HEK293T (cell line): ENCODE data around the gene PCNX3.
"Not testable (repeated sequence)": the region's sequence is repeated elsewhere in the genome, so short reads cannot be mapped to it uniquely, and the experiment has no call there.

Experiments
- CTCF ChIA-PET: fragments of 350-600 bp; formaldehyde crosslinking; extraction: SDS; loops from one replicate; lab custom pipeline; 2021; ENCODE audit warnings: antibody characterized with exemption, inconsistent platforms; lab: Yijun Ruan, JAX
- POLR2A ChIA-PET: fragments of 350-600 bp; formaldehyde crosslinking; extraction: SDS; loops from one replicate; lab custom pipeline; 2020; ENCODE audit warnings: antibody characterized with exemption, inconsistent platforms; lab: Yijun Ruan, JAX
- DNase-seq: peaks from one replicate; pipeline ENCODE4 v3.0.0; 2012; ENCODE audit warnings: mixed read lengths; ENCODE audit errors: extremely low spot score
- ARNT ChIP-seq: fragments of 450-650 bp; IDR thresholded peaks from 2 replicates; pipeline ENCODE4 v1.6.1; 2017; ENCODE audit warnings: mild to moderate bottlenecking
- BHLHE40 ChIP-seq: fragments of 450-650 bp; IDR thresholded peaks from 2 replicates; pipeline ENCODE4 v1.6.1; 2016; ENCODE audit warnings: mild to moderate bottlenecking, moderate library complexity, borderline replicate concordance
- CTBP1 ChIP-seq: fragments of 450-650 bp; IDR thresholded peaks from 2 replicates; pipeline ENCODE4 v1.6.1; 2016; ENCODE audit warnings: borderline replicate concordance
- ELF4 ChIP-seq: fragments of 450-650 bp; IDR thresholded peaks from 2 replicates; pipeline ENCODE4 v1.6.1; 2017; ENCODE audit warnings: antibody characterized with exemption
- FOXA1 ChIP-seq: fragments of 450-650 bp; IDR thresholded peaks from 2 replicates; pipeline ENCODE4 v1.6.1; 2016; ENCODE audit warnings: mild to moderate bottlenecking
- FOXK2 ChIP-seq: fragments of 450-650 bp; IDR thresholded peaks from 2 replicates; pipeline ENCODE4 v1.6.1; 2016; ENCODE audit warnings: mild to moderate bottlenecking
- FOXM1 ChIP-seq: fragments of 450-650 bp; IDR thresholded peaks from 2 replicates; pipeline ENCODE4 v1.6.1; 2017; ENCODE audit warnings: mild to moderate bottlenecking, borderline replicate concordance
- HDGF ChIP-seq: fragments of 450-650 bp; IDR thresholded peaks from 2 replicates; pipeline ENCODE4 v1.6.1; 2017; ENCODE audit warnings: antibody characterized with exemption, borderline replicate concordance
- L3MBTL2 ChIP-seq: fragments of 450-650 bp; conservative IDR thresholded peaks from 2 replicates; pipeline ENCODE4 v1.6.1; 2016; ENCODE audit warnings: mild to moderate bottlenecking
- LEF1 ChIP-seq: fragments of 450-650 bp; IDR thresholded peaks from 2 replicates; pipeline ENCODE4 v1.6.1; 2017; ENCODE audit warnings: mild to moderate bottlenecking, borderline replicate concordance
- NFRKB ChIP-seq: fragments of 450-650 bp; IDR thresholded peaks from 2 replicates; pipeline ENCODE4 v1.6.1; 2016; ENCODE audit warnings: mild to moderate bottlenecking, moderate library complexity
- SP1 ChIP-seq: fragments of 450-650 bp; IDR thresholded peaks from 2 replicates; pipeline ENCODE4 v1.6.1; 2017
- SUZ12 ChIP-seq: fragments of 450-650 bp; IDR thresholded peaks from 2 replicates; pipeline ENCODE4 v1.6.1; 2016; ENCODE audit warnings: mild to moderate bottlenecking
- TARDBP ChIP-seq: fragments of 450-650 bp; IDR thresholded peaks from 2 replicates; pipeline ENCODE4 v1.6.1; 2016
- ZNF384 ChIP-seq: fragments of 450-650 bp; IDR thresholded peaks from 2 replicates; pipeline ENCODE4 v1.6.1; 2016
- TF ChIP-seq, protein P1 (sequence below): fragments of 450-650 bp; IDR thresholded peaks from 2 replicates; pipeline ENCODE4 v1.6.1; 2016

The PCNX3 gene

DNA sequence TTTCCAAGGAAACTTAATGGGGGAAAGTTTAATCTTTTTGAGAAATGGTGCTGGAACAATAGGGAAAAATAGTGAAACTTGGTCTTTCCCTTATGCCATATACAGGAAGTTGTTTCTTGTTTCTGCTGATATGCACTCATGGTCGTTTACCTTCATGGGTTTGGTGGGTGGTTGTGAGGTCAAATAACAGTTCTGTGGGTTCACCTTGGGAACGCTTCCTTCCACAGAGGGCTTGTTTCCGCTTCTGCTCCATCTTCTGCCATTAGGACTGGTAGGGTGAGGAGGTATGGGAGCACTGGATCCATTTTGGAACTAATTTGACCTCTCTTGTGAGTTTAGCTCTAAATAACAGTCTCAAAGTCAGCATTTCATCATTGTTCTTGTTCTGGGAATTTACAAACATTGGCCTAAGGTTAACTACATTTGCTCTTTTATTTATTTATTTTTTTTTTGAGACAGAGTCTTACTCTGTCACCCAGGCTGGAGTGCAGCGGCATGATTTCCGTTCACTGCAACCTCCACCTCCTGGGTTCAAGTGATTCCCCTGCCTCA lies 64.7 kb downstream of the PCNX3 start:
- CTCF ChIA-PET = no interaction called here
- POLR2A ChIA-PET = interaction anchor here (1.6 kb wide), 1 partner anchor 17 kb away, joined by 6 read pairs; the partner anchor contains the start of gene RELA
- TF ChIP-seq ARNT (no peak), SP1 (no peak), ZNF384 (no peak), SUZ12 (no peak), L3MBTL2 (no peak), FOXM1 (no peak), LEF1 (no peak), FOXA1 (no peak), FOXK2 (no peak), TARDBP (no peak), CTBP1 (no peak), NFRKB (no peak), HDGF (no peak), BHLHE40 (no peak), ELF4 (no peak)
- TF ChIP-seq, protein P1, sequence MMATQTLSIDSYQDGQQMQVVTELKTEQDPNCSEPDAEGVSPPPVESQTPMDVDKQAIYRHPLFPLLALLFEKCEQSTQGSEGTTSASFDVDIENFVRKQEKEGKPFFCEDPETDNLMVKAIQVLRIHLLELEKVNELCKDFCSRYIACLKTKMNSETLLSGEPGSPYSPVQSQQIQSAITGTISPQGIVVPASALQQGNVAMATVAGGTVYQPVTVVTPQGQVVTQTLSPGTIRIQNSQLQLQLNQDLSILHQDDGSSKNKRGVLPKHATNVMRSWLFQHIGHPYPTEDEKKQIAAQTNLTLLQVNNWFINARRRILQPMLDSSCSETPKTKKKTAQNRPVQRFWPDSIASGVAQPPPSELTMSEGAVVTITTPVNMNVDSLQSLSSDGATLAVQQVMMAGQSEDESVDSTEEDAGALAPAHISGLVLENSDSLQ = no peak

DNA sequence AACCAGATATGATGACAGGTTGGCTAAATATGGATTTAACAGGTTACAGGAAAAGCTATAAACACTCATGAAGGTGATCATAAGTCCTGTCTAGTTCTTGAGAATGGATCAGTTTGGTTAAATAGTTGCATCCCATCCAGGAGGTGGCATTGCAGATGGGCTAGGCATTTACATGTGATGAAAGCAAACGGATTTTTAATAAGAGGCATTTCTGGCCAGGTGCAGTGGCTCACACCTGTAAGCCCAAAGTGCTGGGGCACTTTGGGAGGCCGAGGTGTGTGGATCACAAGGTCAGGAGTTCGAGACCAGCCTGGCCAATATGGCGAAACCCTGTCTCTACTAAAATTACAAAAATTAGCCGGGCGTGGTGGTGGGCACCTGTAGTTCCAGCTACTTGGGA lies 67.9 kb downstream of the PCNX3 start:
- CTCF ChIA-PET, POLR2A ChIA-PET, DNase-seq: not testable (repeated sequence)

More for the DNA sequence above, 64.7 kb downstream of the PCNX3 start:
- DNase-seq = no peak

DNA sequence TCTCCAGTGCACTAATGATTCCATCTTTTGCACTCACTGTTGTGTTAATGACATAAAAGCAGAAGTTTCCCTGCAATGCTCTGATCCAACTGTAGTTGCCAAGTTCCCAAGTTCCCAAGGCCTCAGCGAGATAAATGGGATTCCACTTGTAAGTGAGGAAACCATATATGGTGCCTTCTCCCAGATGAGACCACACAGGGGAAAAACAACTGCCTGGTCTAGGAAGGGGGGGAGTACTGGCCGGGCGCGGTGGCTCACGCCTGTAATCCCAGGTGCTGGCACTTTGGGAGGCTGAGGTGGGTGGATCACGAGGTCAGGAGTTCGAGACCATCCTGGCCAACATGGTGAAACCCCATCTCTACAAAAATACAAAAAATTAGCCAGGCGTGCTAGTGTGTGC lies 70.4 kb downstream of the PCNX3 start:
- CTCF ChIA-PET = interaction anchor here (0.7 kb wide), 1 partner anchor 60 kb away, joined by 6 read pairs; no protein-coding TSS in a partner anchor
- DNase-seq = no peak

More for the DNA sequence above, 70.4 kb downstream of the PCNX3 start:
- POLR2A ChIA-PET = no interaction called here
- TF ChIP-seq FOXA1 (no peak), ELF4 (no peak), SUZ12 (no peak), FOXK2 (no peak), CTBP1 (no peak), ZNF384 (no peak), BHLHE40 (no peak), HDGF (no peak), FOXM1 (no peak), NFRKB (no peak), TARDBP (no peak), L3MBTL2 (no peak), LEF1 (no peak), ARNT (no peak), SP1 (no peak)
- TF ChIP-seq, protein P1 = no peak
